Left ventricle myocardium inferior (tissue), 1 donor: Measurements from ENCODE around the gene C11orf68. TPM values are rescaled to one million over a fixed set of nuclear protein-coding genes. Genes with fewer than 3 reads are reported as not detected.

Experiments
- DNase-seq: peaks from one replicate; pipeline ENCODE4 v3.0.0-alpha.2; 2020
- H3K27ac ChIP-seq: fragments of 200-600 bp; replicated peaks from 2 replicates; pipeline ENCODE4 v1.8.0; 2021
- H3K27me3 ChIP-seq: fragments of 200-600 bp; 2 replicates; pipeline ENCODE4 v1.8.0; 2021; ENCODE audit warnings: low read depth
- H3K36me3 ChIP-seq: fragments of 200-600 bp; 2 replicates; pipeline ENCODE4 v1.8.0; 2021
- H3K4me1 ChIP-seq: fragments of 200-600 bp; 2 replicates; pipeline ENCODE4 v1.8.0; 2021
- H3K4me3 ChIP-seq: fragments of 200-600 bp; 2 replicates; pipeline ENCODE4 v1.8.0; 2021; ENCODE audit warnings: mild to moderate bottlenecking, moderate library complexity
- H3K9me3 ChIP-seq: fragments of 200-600 bp; replicated peaks from 2 replicates; pipeline ENCODE4 v1.8.0; 2021
- intact Hi-C: fragments of 100-400 bp; cut with micrococcal nuclease; formaldehyde crosslinking; loops from one replicate; pipeline ENCODE4 v1.11.0; 2022
- total RNA-seq: library from RNA; stranded (reverse); fragmentation: NEBNext Ultra II Directional; extraction: Animal tissue kit (Norgen Biotek cat#: 25700); gene quantifications from one replicate; pipeline ENCODE4 v1.2.1, GENCODE V29; 2021
- TF ChIP-seq, protein P1 (sequence below): fragments of 200-600 bp; IDR thresholded peaks from 2 replicates; pipeline ENCODE4 v1.8.0; 2021; ENCODE audit warnings: antibody characterized with exemption, mild to moderate bottlenecking, borderline replicate concordance
- donor health status: DM: no; HTN: yes; CAD: no; lungs with severe emphysema.

Gene C11orf68
- total RNA-seq, 1 donor from 2014 or later, result 37.3 TPM

DNA sequence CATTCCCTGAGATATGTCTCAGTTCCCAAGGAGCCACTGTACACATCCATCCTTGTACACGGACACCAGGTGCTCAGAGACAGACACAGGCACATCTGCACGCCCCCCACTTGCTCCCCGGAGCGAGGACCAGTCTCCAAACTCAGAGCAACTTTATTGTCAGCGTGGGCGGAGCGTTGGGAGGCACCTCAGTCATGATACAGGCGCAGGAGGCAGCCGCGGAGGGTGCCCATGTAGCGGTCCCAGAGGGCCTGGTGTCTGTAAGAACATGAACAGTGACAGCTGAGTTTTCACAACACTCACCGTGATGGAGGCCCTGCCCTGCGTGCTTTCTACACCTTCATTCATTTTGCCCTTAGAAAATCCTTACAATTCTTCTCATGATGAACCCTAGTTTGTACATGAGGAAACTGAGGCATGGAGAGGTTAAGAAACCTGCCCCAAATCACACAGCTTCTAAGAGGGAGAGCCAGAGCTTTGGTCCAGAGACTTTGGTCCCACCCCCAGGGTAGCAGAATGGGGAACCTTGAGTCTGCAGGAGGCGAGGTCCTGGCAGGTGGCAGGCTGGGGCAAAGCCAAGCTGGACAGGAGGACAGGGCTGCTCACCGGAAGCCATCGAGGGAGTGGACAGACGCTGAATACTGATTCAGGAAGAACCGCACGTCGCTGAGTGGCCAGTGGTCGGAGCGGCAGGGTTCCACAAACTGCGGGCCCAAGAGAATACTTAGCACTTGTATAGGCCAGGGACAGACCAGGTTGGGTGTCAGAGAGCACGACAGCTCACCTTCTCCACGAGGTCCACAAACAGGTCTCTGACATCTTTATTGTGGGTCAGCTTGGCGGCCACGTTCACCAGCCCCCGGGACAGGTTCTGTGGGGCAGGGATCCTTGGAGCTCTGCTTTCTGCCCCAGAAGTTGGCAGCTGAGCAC is 34.8 kb downstream of the C11orf68 start:
- no peak for DNase-seq

DNA sequence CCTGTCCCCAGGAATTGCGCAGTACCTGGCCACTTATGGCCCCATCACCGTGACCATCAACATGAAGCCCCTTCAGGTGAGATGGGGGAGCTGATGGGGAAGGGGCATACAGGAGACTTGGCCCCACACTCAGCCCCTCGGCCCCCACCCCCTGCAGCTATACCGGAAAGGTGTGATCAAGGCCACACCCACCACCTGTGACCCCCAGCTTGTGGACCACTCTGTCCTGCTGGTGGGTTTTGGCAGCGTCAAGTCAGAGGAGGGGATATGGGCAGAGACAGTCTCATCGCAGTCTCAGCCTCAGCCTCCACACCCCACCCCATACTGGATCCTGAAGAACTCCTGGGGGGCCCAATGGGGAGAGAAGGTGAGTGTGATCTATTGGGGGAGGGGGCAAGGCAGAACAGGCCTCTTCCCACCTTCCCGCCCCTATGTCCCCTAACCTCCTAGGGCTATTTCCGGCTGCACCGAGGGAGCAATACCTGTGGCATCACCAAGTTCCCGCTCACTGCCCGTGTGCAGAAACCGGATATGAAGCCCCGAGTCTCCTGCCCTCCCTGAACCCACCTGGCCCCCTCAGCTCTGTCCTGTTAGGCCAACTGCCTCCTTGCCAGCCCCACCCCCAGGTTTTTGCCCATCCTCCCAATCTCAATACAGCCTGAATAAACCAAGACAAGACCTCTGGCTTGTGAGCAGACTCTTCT is 35.7 kb downstream of the C11orf68 start:
- Histone ChIP-seq H3K27ac (no peak overlapping the region), H3K27me3 (no peaks in the 10 kb centered on the region), H3K36me3 (peaks cover 44% of the 10 kb centered on the region), H3K4me3 (no peak overlapping the region), H3K4me1 (peaks cover 32% of the 10 kb centered on the region), H3K9me3 (no peaks in the 10 kb centered on the region)
- TF ChIP-seq, protein P1, sequence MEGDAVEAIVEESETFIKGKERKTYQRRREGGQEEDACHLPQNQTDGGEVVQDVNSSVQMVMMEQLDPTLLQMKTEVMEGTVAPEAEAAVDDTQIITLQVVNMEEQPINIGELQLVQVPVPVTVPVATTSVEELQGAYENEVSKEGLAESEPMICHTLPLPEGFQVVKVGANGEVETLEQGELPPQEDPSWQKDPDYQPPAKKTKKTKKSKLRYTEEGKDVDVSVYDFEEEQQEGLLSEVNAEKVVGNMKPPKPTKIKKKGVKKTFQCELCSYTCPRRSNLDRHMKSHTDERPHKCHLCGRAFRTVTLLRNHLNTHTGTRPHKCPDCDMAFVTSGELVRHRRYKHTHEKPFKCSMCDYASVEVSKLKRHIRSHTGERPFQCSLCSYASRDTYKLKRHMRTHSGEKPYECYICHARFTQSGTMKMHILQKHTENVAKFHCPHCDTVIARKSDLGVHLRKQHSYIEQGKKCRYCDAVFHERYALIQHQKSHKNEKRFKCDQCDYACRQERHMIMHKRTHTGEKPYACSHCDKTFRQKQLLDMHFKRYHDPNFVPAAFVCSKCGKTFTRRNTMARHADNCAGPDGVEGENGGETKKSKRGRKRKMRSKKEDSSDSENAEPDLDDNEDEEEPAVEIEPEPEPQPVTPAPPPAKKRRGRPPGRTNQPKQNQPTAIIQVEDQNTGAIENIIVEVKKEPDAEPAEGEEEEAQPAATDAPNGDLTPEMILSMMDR, result no peak
- intact Hi-C loops, result loop anchor here (10.0 kb wide), 1 partner anchor 112 kb away; no protein-coding TSS in a partner anchor
- DNase-seq, result no peak

More for the DNA sequence above, 34.8 kb downstream of the C11orf68 start:
- TF ChIP-seq, protein P1, result no peak
- Histone ChIP-seq H3K27me3 (no peaks in the 10 kb centered on the region), H3K4me3 (no peak overlapping the region), H3K4me1 (peaks cover 38% of the 10 kb centered on the region), H3K9me3 (no peaks in the 10 kb centered on the region), H3K27ac (no peak overlapping the region), H3K36me3 (peaks cover 44% of the 10 kb centered on the region)
- intact Hi-C loops, result loop anchor here (10.0 kb wide), 1 partner anchor 111 kb away; no protein-coding TSS in a partner anchor

DNA sequence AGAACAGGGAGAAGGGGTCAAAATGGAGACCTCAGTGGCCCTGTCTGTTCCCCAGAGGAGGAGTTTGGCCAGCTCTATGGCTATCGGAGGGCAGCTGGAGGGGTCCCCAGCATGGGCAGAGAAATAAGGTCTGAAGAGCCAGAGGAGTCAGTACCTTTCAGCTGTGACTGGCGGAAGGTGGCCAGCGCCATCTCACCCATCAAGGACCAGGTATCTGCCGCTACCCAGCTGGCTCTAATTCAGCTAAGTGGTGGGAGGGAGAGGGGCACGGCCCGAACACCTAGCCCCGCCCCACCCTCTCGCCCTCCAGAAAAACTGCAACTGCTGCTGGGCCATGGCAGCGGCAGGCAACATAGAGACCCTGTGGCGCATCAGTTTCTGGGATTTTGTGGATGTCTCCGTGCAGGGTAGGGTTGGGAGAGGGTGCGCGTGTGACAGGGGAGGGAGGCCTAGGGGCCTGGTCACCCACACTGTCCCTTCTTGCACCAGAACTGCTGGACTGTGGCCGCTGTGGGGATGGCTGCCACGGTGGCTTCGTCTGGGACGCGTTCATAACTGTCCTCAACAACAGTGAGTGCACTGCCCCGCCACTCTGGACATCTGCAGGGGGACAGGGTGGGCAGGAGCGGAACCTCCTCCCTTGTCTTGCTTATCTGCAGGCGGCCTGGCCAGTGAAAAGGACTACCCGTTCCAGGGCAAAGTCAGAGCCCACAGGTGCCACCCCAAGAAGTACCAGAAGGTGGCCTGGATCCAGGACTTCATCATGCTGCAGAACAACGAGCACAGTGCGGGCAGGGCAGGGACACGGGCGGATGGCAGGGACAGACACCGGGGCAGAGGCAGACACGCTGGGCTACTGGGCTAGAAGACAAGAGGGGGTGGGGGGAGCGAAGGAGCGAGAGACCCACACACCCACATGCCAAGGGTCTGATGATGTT is 36.5 kb downstream of the C11orf68 start:
- H3K36me3 ChIP-seq, result peaks cover 44% of the 10 kb centered on the region

DNA sequence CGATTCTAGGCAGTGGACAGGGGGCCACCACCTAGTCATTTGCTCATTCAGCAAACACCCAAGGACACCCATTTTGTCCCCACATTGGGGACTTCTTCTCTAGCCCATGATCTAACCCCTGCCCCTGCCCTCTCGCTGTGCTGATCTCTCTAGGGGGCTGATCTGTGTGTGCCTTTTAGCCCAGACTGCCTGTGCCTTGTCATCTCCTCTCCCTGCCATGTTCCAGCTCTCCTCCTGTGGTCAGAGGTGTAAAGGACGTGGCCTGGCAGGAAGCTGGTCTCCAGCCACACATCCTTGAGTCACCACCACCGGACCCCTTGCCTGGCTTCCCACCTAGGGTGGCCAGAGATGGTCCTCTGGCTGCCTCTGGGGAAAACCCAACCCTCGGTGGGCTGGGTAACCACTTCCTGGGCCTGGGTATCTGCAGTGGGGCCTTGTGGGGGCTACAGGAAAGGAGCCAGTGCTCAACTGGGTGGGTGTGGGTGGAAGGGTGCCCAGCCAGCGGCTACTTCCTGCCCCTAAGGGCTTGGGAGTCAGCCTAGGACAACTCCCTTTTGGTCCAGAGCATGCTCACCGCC is 37.9 kb downstream of the C11orf68 start:
- TF ChIP-seq, protein P1, result no peak
- H3K36me3 ChIP-seq, result peaks cover 33% of the 10 kb centered on the region
- no peaks in the 10 kb centered on the region for H3K9me3 ChIP-seq
- DNase-seq, result no peak
- intact Hi-C loops, result loop anchor here (10.0 kb wide), 1 partner anchor 114 kb away; no protein-coding TSS in a partner anchor
- no peaks in the 10 kb centered on the region for H3K27me3 ChIP-seq
- peaks cover 14% of the 10 kb centered on the region for H3K4me1 ChIP-seq
- H3K4me3 ChIP-seq, result no peak overlapping the region
- H3K27ac ChIP-seq, result no peak overlapping the region

More for the DNA sequence above, 36.5 kb downstream of the C11orf68 start:
- H3K4me1 ChIP-seq, result peaks cover 24% of the 10 kb centered on the region
- no peak for DNase-seq
- H3K9me3 ChIP-seq, result no peaks in the 10 kb centered on the region
- H3K27ac ChIP-seq, result no peak overlapping the region
- TF ChIP-seq, protein P1, result no peak
- intact Hi-C loops, result loop anchor here (10.0 kb wide), 1 partner anchor 112 kb away; no protein-coding TSS in a partner anchor
- H3K27me3 ChIP-seq, result no peaks in the 10 kb centered on the region
- H3K4me3 ChIP-seq, result no peak overlapping the region
